H1 (cell line): ENCODE results near the gene SLC24A3. TPM values are rescaled to one million over a fixed set of nuclear protein-coding genes. Genes with fewer than 3 reads are reported as not detected.

Source experiments
- HDAC6 ChIP-seq: IDR thresholded peaks from one replicate; pipeline ENCODE4 v1.7.1; 2012; ENCODE audit warnings: low read depth, mild to moderate bottlenecking, inconsistent platforms, low read length, moderate library complexity
- POLR2AphosphoS5 ChIP-seq: IDR thresholded peaks from 2 replicates; pipeline ENCODE4 v1.6.1; 2011; ENCODE audit warnings: low read depth, low read length
- RNF2 ChIP-seq: fragments of 200-900, 300-1000 bp; sonication (generic); IDR thresholded peaks from 2 replicates; pipeline ENCODE4 v1.7.1; 2016; ENCODE audit warnings: borderline replicate concordance, low read depth, mild to moderate bottlenecking, antibody characterized with exemption, low read length; ENCODE audit not compliant: poor library complexity, severe bottlenecking; ENCODE audit errors: missing control alignments
- SAP30 ChIP-seq: fragments of 300-600 bp; sonication (generic); IDR thresholded peaks from 2 replicates; pipeline ENCODE4 v1.7.1; 2012; ENCODE audit warnings: low read length, moderate library complexity, mild to moderate bottlenecking, inconsistent platforms; ENCODE audit not compliant: insufficient read depth, insufficient replicate concordance
- TAF1 ChIP-seq: IDR thresholded peaks from 2 replicates; pipeline ENCODE4 v1.6.1; 2011; ENCODE audit warnings: mild to moderate bottlenecking, low read depth, low read length
- polyA plus RNA-seq, 7 experiments: library from polyadenylated mRNA; depleted of rRNA in 3 of 7; stranded (reverse) in 5 of 7; unstranded in 2 of 7; fragments of >200 nt in 5 of 7; fragments of 200-250 nt in 2 of 7; gene quantifications; 1 replicate in 5 of 7; 2 replicates in 1 of 7; 4 replicates in 1 of 7; pipeline versions ENCODE4 v1.2.1 to v1.2.3, GENCODE V29; 2011 to 2013; ENCODE audit warnings: missing spikeins in 2 of 7, mixed read lengths in 2 of 7
- total RNA-seq: library from RNA; stranded (reverse); fragmentation: NEBNext Ultra II Directional; extraction: Animal tissue kit (Norgen Biotek cat#: 25700); gene quantifications from 2 replicates; pipeline ENCODE4 v1.2.1, GENCODE V29; 2021
- TF ChIP-seq, protein P1 (sequence below): fragments of 300-600 bp; sonication (generic); IDR thresholded peaks from 2 replicates; pipeline ENCODE4 v1.7.1; 2012; ENCODE audit warnings: low read length, moderate library complexity, mild to moderate bottlenecking, inconsistent platforms; ENCODE audit not compliant: insufficient replicate concordance

The SLC24A3 gene
- total and polyA plus RNA-seq, 2 of the 8 experiments (the other 6 are each of a cell fraction or from before 2014, with no cell fraction given), result 4.5 to 6.3 TPM

DNA sequence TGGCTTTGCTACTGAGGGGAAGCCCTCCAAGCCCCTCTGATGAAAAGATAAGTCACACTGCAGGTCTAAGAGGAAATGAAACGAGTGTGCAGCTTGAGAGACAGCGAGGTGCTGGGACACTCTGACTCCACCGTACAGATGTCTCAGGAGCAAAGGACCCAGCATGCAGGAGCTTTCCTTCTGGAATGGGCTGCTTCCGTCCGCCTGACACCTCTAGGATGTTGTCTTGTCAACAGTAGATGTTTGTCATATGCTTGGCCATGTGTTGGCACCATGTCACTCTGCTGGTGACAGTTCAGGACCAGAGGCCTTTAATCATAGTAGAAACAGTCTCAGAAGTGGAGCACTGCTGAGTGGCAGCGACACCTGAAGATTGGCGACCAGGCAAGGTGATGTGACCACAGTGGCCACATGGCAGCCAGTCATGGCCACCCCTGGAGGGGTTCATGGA, 46.7 kb downstream of the SLC24A3 start (continued):
- TF ChIP-seq, protein P1, sequence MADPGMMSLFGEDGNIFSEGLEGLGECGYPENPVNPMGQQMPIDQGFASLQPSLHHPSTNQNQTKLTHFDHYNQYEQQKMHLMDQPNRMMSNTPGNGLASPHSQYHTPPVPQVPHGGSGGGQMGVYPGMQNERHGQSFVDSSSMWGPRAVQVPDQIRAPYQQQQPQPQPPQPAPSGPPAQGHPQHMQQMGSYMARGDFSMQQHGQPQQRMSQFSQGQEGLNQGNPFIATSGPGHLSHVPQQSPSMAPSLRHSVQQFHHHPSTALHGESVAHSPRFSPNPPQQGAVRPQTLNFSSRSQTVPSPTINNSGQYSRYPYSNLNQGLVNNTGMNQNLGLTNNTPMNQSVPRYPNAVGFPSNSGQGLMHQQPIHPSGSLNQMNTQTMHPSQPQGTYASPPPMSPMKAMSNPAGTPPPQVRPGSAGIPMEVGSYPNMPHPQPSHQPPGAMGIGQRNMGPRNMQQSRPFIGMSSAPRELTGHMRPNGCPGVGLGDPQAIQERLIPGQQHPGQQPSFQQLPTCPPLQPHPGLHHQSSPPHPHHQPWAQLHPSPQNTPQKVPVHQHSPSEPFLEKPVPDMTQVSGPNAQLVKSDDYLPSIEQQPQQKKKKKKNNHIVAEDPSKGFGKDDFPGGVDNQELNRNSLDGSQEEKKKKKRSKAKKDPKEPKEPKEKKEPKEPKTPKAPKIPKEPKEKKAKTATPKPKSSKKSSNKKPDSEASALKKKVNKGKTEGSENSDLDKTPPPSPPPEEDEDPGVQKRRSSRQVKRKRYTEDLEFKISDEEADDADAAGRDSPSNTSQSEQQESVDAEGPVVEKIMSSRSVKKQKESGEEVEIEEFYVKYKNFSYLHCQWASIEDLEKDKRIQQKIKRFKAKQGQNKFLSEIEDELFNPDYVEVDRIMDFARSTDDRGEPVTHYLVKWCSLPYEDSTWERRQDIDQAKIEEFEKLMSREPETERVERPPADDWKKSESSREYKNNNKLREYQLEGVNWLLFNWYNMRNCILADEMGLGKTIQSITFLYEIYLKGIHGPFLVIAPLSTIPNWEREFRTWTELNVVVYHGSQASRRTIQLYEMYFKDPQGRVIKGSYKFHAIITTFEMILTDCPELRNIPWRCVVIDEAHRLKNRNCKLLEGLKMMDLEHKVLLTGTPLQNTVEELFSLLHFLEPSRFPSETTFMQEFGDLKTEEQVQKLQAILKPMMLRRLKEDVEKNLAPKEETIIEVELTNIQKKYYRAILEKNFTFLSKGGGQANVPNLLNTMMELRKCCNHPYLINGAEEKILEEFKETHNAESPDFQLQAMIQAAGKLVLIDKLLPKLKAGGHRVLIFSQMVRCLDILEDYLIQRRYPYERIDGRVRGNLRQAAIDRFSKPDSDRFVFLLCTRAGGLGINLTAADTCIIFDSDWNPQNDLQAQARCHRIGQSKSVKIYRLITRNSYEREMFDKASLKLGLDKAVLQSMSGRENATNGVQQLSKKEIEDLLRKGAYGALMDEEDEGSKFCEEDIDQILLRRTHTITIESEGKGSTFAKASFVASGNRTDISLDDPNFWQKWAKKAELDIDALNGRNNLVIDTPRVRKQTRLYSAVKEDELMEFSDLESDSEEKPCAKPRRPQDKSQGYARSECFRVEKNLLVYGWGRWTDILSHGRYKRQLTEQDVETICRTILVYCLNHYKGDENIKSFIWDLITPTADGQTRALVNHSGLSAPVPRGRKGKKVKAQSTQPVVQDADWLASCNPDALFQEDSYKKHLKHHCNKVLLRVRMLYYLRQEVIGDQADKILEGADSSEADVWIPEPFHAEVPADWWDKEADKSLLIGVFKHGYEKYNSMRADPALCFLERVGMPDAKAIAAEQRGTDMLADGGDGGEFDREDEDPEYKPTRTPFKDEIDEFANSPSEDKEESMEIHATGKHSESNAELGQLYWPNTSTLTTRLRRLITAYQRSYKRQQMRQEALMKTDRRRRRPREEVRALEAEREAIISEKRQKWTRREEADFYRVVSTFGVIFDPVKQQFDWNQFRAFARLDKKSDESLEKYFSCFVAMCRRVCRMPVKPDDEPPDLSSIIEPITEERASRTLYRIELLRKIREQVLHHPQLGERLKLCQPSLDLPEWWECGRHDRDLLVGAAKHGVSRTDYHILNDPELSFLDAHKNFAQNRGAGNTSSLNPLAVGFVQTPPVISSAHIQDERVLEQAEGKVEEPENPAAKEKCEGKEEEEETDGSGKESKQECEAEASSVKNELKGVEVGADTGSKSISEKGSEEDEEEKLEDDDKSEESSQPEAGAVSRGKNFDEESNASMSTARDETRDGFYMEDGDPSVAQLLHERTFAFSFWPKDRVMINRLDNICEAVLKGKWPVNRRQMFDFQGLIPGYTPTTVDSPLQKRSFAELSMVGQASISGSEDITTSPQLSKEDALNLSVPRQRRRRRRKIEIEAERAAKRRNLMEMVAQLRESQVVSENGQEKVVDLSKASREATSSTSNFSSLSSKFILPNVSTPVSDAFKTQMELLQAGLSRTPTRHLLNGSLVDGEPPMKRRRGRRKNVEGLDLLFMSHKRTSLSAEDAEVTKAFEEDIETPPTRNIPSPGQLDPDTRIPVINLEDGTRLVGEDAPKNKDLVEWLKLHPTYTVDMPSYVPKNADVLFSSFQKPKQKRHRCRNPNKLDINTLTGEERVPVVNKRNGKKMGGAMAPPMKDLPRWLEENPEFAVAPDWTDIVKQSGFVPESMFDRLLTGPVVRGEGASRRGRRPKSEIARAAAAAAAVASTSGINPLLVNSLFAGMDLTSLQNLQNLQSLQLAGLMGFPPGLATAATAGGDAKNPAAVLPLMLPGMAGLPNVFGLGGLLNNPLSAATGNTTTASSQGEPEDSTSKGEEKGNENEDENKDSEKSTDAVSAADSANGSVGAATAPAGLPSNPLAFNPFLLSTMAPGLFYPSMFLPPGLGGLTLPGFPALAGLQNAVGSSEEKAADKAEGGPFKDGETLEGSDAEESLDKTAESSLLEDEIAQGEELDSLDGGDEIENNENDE, result no peak
- TF ChIP-seq HDAC6 (no peak), RNF2 (no peak), SAP30 (no peak), TAF1 (no peak), POLR2AphosphoS5 (no peak)
